HG03558 (cell line): Measurements from ENCODE around the gene PRDM16.

Experiments used
- ATAC-seq: cut with Tn5 transposase; IDR thresholded peaks from one replicate; pipeline ENCODE4 v1.9.1; 2021; ENCODE audit warnings: moderate number of reproducible peaks; ENCODE audit not compliant: unreplicated experiment; ENCODE audit errors: extremely low read depth

Gene PRDM16

DNA sequence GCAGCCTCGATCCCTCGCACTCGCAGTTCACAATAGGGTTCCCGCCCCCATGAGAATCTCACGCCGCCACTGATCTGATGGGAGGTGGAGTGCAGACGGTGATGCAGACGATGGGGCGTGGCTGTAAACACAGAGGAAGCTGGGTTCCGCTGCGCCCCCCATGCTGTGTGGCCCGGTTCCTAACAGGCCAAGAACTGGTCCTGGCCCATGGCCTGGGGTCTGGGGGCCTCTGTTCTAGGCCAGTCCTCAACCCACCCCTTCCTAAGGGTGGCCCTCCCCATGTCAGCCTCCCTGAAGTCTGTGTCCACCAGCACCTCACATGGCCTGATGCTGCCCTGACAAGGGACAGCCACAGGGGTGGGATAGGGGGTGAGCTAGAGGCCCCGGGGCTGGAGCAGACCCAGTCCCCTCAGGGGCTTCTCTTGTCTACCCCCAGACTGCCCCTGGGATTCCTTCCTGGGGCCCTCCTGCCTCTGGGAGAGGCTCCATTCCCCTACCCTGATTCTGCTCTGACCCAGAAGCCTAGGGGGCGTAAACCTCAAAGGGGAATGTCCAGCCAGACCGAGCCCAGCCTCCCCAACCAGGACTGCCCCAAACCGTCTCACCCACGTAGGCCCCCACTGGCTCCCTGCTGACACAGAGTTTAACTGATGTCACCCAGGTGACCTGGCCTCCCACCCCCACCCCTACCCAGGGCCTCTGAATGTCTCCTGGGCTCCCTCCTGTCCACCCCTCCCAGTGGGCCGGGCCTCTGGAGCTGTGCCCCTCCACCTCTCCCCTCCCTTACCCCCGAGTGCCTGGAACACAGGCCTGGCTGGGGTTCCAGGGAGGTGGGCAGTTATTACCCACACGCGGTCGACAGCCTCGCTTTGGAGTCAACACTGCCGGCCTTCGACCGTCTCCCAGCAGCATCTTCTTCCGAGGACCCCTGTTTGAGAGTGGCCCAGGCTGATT is 370.6 kb downstream of the PRDM16 start:
- ATAC-seq = no peak

DNA sequence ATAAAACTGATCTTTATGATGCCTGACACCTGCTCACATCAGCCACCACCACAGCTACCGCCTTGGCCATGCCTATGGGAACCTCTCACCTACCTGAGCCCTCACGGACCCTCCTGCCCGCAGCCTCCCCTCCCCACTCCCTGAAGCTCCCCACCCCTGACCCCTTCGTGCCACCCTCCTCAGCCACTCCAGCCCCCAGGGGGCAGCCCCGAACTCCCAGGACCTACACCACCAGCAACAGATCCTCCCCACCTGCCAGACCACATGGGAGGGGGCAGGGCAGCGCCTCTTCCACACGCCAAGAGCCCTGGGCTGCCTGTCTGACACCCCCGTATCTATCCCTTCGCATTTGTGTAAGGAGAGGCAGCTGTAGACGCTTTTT is 371.3 kb downstream of the PRDM16 start:
- ATAC-seq = no peak

DNA sequence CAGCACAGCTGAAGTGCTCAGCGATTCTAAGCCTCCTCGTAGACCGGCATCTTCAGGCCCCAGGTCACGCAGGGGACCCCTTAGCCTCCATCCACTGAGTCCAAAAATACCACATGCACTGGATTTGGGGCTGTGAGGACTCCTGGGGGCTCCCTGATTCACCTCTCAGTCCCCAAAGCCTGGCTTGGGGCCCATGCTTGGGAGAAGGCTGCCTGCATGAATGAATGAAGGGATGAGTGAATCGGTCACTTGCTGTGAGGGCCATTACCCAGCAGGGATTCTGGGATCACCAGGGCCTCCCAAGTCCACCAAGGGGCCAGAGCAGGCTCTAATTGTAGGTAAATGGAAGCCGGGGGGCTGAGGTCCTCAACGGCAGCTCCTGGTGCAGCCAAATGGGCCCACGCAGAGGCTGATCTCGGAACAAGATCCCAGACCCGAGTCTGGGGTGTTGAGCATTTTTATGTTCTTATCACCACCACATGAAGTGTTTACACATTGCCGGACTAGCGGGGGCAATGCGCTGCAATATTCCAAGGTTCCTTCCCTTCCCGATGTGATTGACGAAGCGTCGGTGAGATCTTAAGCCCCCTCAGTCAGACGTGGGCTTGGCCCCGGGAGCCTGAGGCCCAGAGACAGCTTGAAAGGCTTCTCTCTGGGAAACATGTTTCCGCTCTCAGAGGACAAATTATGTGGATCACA is 371.9 kb downstream of the PRDM16 start:
- ATAC-seq = no peak

DNA sequence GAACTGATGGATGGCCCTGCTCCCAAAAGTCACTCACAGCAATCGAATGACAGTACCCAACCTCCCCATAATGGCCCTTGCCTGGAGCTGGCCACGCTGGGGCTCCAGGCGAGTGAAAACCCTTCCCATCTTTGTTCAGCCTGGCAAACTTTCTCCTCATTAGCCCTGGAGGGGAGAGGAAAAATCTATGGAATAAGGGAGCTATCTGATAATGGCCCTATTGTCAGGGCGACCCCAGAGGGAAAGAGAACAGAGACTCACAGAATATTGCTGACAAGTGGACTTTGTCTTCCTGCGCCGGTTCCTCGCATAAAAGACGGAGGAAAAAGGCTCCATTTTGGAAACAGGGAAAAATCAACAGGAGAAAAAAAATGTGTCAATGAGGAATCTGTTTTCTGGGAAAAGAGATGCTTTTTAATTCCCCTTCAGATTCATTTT is 372.4 kb downstream of the PRDM16 start:
- no peak for ATAC-seq

DNA sequence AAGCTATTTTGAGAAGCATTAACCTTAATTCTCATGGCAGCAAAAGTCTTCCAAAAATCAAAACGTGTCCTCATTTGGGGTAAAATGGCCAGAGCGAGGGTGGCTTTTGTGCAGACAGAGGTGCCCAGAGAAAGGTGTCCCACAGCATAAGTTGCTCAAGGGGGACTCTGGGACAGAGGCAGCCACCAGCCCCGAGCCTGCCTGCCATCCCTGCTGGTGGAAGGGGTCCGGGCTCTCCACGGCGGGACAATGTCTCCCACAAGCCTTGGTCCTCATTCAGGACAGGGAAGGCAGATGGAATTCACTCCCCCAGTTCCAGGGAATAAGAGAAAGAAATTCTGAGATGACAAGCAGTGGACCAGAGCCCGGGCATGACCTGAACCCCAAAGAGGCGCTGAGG is 372.9 kb downstream of the PRDM16 start:
- ATAC-seq = no peak

DNA sequence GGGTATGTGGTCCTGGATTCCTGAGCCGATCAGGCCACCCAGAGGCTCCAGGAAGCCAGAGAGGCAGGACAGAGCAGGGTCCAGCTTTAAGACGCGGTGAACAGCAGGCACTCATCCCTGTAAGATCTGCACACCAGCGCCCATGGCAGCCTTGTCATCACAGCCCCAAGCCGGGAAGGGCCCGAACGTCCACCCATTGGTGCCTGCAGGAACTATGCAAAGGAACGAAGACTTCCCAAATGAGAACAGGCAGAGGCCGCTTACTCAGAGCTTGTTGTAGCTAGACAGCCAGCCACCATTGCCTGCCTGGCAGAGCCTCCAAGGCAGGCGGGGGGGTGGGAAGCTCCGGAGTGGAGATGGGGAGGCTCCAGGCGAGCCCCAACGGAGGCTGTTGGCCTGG is 373.3 kb downstream of the PRDM16 start:
- ATAC-seq = no peak

DNA sequence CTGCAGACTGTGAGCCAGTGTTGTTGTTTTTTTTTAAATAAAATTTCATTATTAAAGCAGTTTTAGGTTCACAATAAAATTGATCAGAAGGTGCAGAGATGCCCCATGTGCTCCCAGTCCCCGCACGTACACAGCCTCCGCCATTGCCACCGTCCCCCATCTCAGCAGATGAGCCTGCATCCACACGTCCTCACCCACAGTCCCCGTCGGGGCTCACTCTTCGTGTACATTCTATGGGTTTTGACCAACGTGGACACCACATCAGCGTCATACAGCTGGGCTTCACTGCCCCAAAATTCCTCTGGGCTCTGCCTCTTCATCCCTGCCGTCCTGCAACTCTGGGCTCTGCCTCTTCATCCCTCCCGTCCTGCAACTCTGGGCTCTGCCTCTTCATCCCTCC is 373.9 kb downstream of the PRDM16 start:
- ATAC-seq = no peak

- no peak for ATAC-seq
These were observed 374.8 kb downstream of the PRDM16 start for GRCh38 chr1:3443807-3444206.

GRCh38 chr1:3444298-3444697 is 375.3 kb downstream of the PRDM16 start:
- ATAC-seq = no peak

DNA sequence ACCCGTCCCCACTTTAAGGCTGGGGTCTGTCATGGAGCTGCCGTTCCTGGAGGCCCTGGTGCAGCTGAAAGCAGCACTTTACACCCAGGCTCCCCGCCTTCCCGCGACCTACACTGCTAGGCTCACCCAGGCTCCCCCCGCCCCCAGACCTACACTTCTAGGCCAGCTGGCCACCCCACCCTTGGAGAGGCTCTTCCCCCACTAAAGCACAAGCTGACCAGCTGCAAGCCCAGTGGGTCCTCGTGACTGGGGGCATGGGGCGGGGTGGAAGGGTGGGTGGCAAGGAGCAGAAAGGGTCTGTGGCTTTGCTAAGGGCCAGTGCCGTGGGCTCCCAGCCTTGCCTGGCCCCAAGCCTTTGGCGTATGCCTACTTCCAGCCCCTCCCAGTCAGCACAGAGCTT is 375.7 kb downstream of the PRDM16 start:
- no peak for ATAC-seq

- no peak for ATAC-seq
These were observed 381.3 kb downstream of the PRDM16 start for GRCh38 chr1:3450202-3450863.

- no peak for ATAC-seq
These were observed 382.0 kb downstream of the PRDM16 start for GRCh38 chr1:3450983-3451382.

DNA sequence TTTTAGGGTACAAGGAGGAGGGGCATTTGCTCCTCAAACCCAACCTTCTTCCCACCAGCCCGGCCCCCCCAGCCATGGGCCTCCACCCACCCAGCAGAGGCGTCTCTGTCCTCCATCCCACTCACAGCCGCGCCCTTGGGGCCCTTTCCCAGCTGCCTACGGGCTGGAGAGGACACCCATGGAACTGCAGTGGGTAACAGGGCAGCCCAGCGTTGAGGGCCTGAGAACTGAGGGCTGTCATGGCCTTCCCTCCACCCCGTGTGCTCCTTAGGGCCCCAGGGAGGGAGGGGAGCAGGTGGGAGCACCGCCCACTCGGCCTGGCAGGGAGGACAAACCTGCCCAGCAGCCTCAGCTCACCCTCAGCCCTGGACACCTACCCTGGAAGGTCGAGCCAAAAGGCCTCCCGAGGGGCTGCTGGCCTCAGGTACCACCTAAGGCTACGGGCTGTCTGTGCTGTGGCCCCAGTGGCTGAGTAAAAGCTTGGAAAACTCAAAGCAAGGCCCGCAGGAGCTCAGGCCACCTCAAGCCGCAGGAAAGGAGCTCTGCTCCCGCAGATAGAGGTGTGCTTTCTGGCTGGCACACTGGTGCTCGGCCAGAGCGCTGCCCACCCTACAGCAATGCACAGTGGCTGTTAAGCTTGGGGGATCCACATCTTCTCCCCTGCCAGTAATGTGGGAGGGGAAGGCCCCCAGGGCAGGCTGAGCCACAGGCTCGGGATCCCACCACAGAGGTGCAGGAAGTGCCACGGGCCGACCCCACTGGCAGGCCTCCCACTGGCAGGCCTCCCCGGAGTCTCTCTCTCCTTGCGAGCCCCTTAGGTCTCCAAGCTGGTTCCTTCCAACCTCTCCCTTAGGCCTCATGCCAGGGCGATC is 383.2 kb downstream of the PRDM16 start:
- no peak for ATAC-seq

DNA sequence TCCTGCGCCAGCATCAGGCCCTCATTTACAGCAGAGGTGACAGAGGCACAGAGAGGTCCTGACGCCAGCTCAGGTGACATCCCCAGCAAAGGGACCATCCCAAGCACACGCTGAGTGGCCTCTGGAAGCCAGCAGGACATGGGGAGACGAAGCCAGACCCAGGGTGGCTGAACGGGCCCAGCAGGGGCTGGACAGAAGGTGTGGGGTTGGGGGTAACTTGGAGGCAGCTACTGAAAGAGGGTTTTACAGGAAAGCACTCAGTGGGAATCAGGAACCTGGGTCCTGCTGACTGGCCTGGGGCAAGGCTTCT is 383.8 kb downstream of the PRDM16 start:
- no peak for ATAC-seq

GRCh38 chr1:3453203-3453761 is 384.3 kb downstream of the PRDM16 start:
- ATAC-seq = no peak

- no peak for ATAC-seq
These were observed 385.1 kb downstream of the PRDM16 start, which contains the start of gene ARHGEF16 for GRCh38 chr1:3453891-3454810. Gene ARHGEF16, plus strand, starts transcription at chr1:3454665. Its CDS starts 8,420 bp downstream, at chr1:3463085.

- ATAC-seq = no peak
These were observed 386.0 kb downstream of the PRDM16 start for GRCh38 chr1:3454811-3455618.
